Sigmoid colon (tissue), 7 donors: Measurements from ENCODE around the gene CSPG5. TPM values are rescaled to one million over a fixed set of nuclear protein-coding genes. Genes with fewer than 3 reads are reported as not detected.

Experiments used
- DNase-seq: peaks from one replicate; pipeline ENCODE4 v3.0.0-alpha.2; 2019
- H3K27ac ChIP-seq, 4 donors: fragments of 200-600 bp; sonication (generic); one replicate each; pipeline ENCODE4 v1.5.1; 2016 to 2019; ENCODE audit warnings: mild to moderate bottlenecking in 1 of 4
- H3K27me3 ChIP-seq, 3 donors: fragments of 200-600 bp; sonication (generic); one replicate each; pipeline ENCODE4 v1.5.1; 2019; ENCODE audit warnings: mild to moderate bottlenecking in 1 of 3
- H3K36me3 ChIP-seq, 4 donors: fragments of 200-600 bp; sonication (generic); one replicate each; pipeline ENCODE4 v1.5.1; 2016 to 2019
- H3K4me1 ChIP-seq, 4 donors: fragments of 200-600 bp; sonication (generic); one replicate each; pipeline ENCODE4 v1.5.1; 2017 to 2019
- H3K4me3 ChIP-seq, 4 donors: fragments of 200-600 bp; sonication (generic); one replicate each; pipeline ENCODE4 v1.5.1; 2017 to 2019; ENCODE audit warnings: mild to moderate bottlenecking in 2 of 4, moderate library complexity in 1 of 4
- H3K9me3 ChIP-seq, 4 donors: fragments of 200-600 bp in 3 of 4; sonication (generic) in 3 of 4; one replicate each; pipeline versions ENCODE4 v1.5.1 to v1.6.1; 2013 to 2019
- CTCF ChIP-seq, 4 experiments: fragments of 450-650 bp in 3 of 4; fragments of 200-600 bp in 1 of 4; IDR thresholded peaks; one replicate each; pipeline ENCODE4 v1.5.1; 2016 to 2019; ENCODE audit warnings: antibody characterized with exemption in 4 of 4, mild to moderate bottlenecking in 3 of 4, moderate library complexity in 2 of 4
- EP300 ChIP-seq, 4 donors: sonication (generic); formaldehyde crosslinking; IDR thresholded peaks; one replicate each; pipeline ENCODE4 v1.6.1; 2017; ENCODE audit warnings: antibody characterized with exemption in 4 of 4
- POLR2A ChIP-seq, 2 donors: fragments of 450-650 bp; IDR thresholded peaks; one replicate each; pipeline ENCODE4 v1.6.1; 2016; ENCODE audit warnings: antibody characterized with exemption in 2 of 2, mild to moderate bottlenecking in 2 of 2, moderate library complexity in 2 of 2
- POLR2AphosphoS5 ChIP-seq, 4 donors: sonication (generic); formaldehyde crosslinking; IDR thresholded peaks; one replicate each; pipeline ENCODE4 v1.6.1; 2017; ENCODE audit warnings: antibody characterized with exemption in 4 of 4
- WGBS, 2 donors: extraction: QIAGEN DNeasy Blood & Tissue Kit; methylation state at CpG; one replicate each; pipeline ENCODE4 v1.1.7; 2013; 5-methylcytosine and 5-hydroxymethylcytosine counted together
- intact Hi-C: fragments of 100-400 bp; cut with DNase I; formaldehyde crosslinking; loops from one replicate; pipeline ENCODE4 v1.15.1; 2023
- polyA plus RNA-seq, 3 donors: library from polyadenylated mRNA; stranded (reverse); fragments of 200-250 nt; gene quantifications; one replicate each; pipeline ENCODE4 v1.2.3, GENCODE V29; 2013
- total RNA-seq, 4 donors: library from RNA; depleted of rRNA; stranded (reverse); fragments of >200 nt; gene quantifications; one replicate each; pipeline ENCODE4 v1.1.0, GENCODE V29; 2016
- donor health status: healthy with polysubstance abuse.
- donor health status: Bipolar disorder and iron deficiency.
- donor health status: healthy.

Gene CSPG5
- total and polyA plus RNA-seq, 7 donors: 0.99 to 2.3 (median 1.4) TPM; not detected in 2

DNA sequence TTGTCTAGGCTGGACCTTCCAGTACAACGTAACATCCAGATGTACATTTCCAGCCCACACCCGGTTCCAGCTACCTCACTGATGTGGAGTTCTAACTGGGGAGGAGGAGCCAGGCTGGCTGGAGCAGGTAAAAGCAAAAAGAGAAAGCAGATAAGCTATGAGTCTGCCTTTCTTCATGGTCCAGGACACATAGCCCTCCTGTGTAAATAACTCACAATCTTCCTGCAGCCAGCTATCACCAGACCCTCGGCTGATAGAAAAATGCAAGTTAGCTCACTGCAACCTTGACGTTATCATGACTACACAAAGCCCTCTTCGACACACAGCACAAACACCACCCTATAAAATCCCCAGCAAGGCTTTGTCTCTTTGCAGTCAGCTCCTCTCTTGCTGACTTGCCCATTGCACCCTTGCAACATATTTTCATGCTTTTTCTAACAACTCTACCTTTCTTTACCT, 44.6 kb downstream of the CSPG5 start:
- Histone ChIP-seq H3K36me3 (no peaks in the 10 kb centered on the region), H3K9me3 (no peaks in the 10 kb centered on the region), H3K4me1 (no peaks in the 10 kb centered on the region), H3K4me3 (no peak overlapping the region), H3K27ac (no peak overlapping the region), H3K27me3 (no peaks in the 10 kb centered on the region)
- no peak for DNase-seq
- TF ChIP-seq POLR2A (IDR thresholded peaks at IDR 0.05) (no peak), EP300 (IDR thresholded peaks at IDR 0.05) (no peak), POLR2AphosphoS5 (IDR thresholded peaks at IDR 0.05) (no peak), CTCF (IDR thresholded peaks at IDR 0.05) (no peak)
- intact Hi-C loops: no loop called here
- WGBS, 2 donors: 39 to 75% methylated on average over 5 of the region's 5 CpGs

- Histone ChIP-seq H3K9me3 (no peaks in the 10 kb centered on the region), H3K4me3 (no peak overlapping the region), H3K4me1 (no peaks in the 10 kb centered on the region), H3K27ac (no peak overlapping the region), H3K36me3 (no peaks in the 10 kb centered on the region), H3K27me3 (no peaks in the 10 kb centered on the region)
- no peak for DNase-seq
- TF ChIP-seq CTCF (IDR thresholded peaks at IDR 0.05): no peak
- TF ChIP-seq EP300 (IDR thresholded peaks at IDR 0.05): no peak
- no peak for TF ChIP-seq POLR2A (IDR thresholded peaks at IDR 0.05)
- TF ChIP-seq POLR2AphosphoS5 (IDR thresholded peaks at IDR 0.05): no peak
- WGBS, 2 donors: 71 to 86% methylated on average over 2 of the region's 2 CpGs
- intact Hi-C loops: no loop called here
These were observed 45.2 kb downstream of the CSPG5 start for GRCh38 chr3:47533481-47533880.

GRCh38 chr3:47527952-47528725, 50.5 kb downstream of the CSPG5 start:
- intact Hi-C loops: loop anchor here (10.0 kb wide), 1 partner anchor 47 kb away; the partner anchor contains the start of gene CSPG5
- WGBS, 2 donors: 79 to 88% methylated on average over 6 of the region's 6 CpGs
- no peak overlapping the region for H3K27ac ChIP-seq

DNA sequence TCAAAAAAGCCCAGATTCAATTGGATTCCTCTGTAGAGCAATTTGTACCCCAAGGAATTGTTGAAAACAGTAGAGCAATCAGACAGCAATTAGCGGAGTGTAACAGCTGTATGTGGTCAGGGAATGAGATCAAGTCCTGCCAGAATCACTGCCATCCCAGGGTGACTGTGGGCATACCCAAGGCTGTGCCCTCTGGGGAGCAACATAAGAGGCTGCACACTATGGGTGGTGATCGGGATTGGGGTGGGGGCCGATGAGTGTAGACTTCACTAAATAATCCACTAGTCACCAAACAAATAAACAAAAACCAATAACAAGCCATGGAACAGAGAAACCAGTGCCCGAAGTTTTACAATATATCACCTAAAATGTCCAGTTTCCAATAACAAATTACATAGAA, 53.0 kb downstream of the CSPG5 start:
- H3K4me1 ChIP-seq: peaks cover 0 to 7% (median 5%) of the 10 kb centered on the region in 4 donors
- WGBS, 2 donors: 89% methylated on average over 4 of the region's 4 CpGs
- no peaks in the 10 kb centered on the region for H3K36me3 ChIP-seq
- intact Hi-C loops: loop anchor here (10.0 kb wide), 1 partner anchor 49 kb away; the partner anchor contains the start of gene CSPG5
- no peaks in the 10 kb centered on the region for H3K9me3 ChIP-seq
- TF ChIP-seq EP300 (IDR thresholded peaks at IDR 0.05): no peak
- TF ChIP-seq CTCF (IDR thresholded peaks at IDR 0.05): no peak
- no peak for TF ChIP-seq POLR2A (IDR thresholded peaks at IDR 0.05)
- no peak for TF ChIP-seq POLR2AphosphoS5 (IDR thresholded peaks at IDR 0.05)
- H3K27ac ChIP-seq: no peak overlapping the region
- DNase-seq: no peak
- no peaks in the 10 kb centered on the region for H3K27me3 ChIP-seq
- H3K4me3 ChIP-seq: no peak overlapping the region

More at GRCh38 chr3:47527952-47528725, 50.5 kb downstream of the CSPG5 start:
- H3K4me1 ChIP-seq: no peaks in the 10 kb centered on the region
- no peak for DNase-seq
- no peaks in the 10 kb centered on the region for H3K9me3 ChIP-seq
- H3K36me3 ChIP-seq: no peaks in the 10 kb centered on the region
- no peak overlapping the region for H3K4me3 ChIP-seq
- TF ChIP-seq POLR2AphosphoS5 (IDR thresholded peaks at IDR 0.05): no peak
- TF ChIP-seq CTCF (IDR thresholded peaks at IDR 0.05): no peak
- TF ChIP-seq POLR2A (IDR thresholded peaks at IDR 0.05): no peak
- TF ChIP-seq EP300 (IDR thresholded peaks at IDR 0.05): no peak
- no peaks in the 10 kb centered on the region for H3K27me3 ChIP-seq
